IMR-90 (cell line): ENCODE measurements around the gene ARL4C.

ENCODE experiments used
- CHD1 ChIP-seq: IDR thresholded peaks from 2 replicates; pipeline ENCODE4 v1.6.1; 2012; ENCODE audit warnings: low read depth, low read length, improper control_type of control experiment
- CTCF ChIP-seq: conservative IDR thresholded peaks from 2 replicates; pipeline ENCODE4 v1.5.1; 2012; ENCODE audit warnings: mild to moderate bottlenecking, low read depth, low read length, improper control_type of control experiment
- POLR2A ChIP-seq: IDR thresholded peaks from 2 replicates; pipeline ENCODE4 v1.6.1; 2012; ENCODE audit warnings: mild to moderate bottlenecking, low read depth, low read length

GRCh38 chr2:234481301-234481700 lies 15.6 kb downstream of the ARL4C start:
- no peak for TF ChIP-seq CTCF
- no peak for TF ChIP-seq POLR2A
- TF ChIP-seq CHD1: no peak
